H1 (cell line): ENCODE measurements around the gene TAB3. TPM values are rescaled to one million over a fixed set of nuclear protein-coding genes. Genes with fewer than 3 reads are reported as not detected.

Experiments
- CTCF ChIP-seq, 3 experiments: IDR thresholded peaks; 1 replicate in 2 of 3; 2 replicates in 1 of 3; pipeline versions ENCODE4 v1.5.1 to v1.6.1; 2011; ENCODE audit warnings: low read length in 3 of 3, mild to moderate bottlenecking in 3 of 3, inconsistent platforms in 2 of 3, low read depth in 1 of 3, moderate library complexity in 1 of 3; ENCODE audit not compliant: insufficient read depth in 1 of 3; ENCODE audit errors: control extremely low read depth in 1 of 3
- FOSL1 ChIP-seq: IDR thresholded peaks from 2 replicates; pipeline ENCODE4 v1.6.1; 2011; ENCODE audit warnings: mild to moderate bottlenecking, low read depth, low read length, moderate library complexity; ENCODE audit not compliant: insufficient read depth
- NANOG ChIP-seq: IDR thresholded peaks from 2 replicates; pipeline ENCODE4 v1.6.1; 2011; ENCODE audit warnings: low read length, low read depth, mild to moderate bottlenecking, inconsistent platforms; ENCODE audit not compliant: insufficient read depth, poor library complexity, severe bottlenecking
- POLR2AphosphoS5 ChIP-seq: IDR thresholded peaks from 2 replicates; pipeline ENCODE4 v1.6.1; 2011; ENCODE audit warnings: low read depth, low read length
- POU5F1 ChIP-seq: IDR thresholded peaks from 2 replicates; pipeline ENCODE4 v1.6.1; 2011; ENCODE audit warnings: low read depth, mild to moderate bottlenecking, low read length, moderate library complexity
- RFX5 ChIP-seq: IDR thresholded peaks from 2 replicates; pipeline ENCODE4 v1.6.1; 2011; ENCODE audit warnings: low read depth, low read length, improper control_type of control experiment, borderline replicate concordance
- TAF1 ChIP-seq: IDR thresholded peaks from 2 replicates; pipeline ENCODE4 v1.6.1; 2011; ENCODE audit warnings: mild to moderate bottlenecking, low read depth, low read length
- TEAD4 ChIP-seq: IDR thresholded peaks from 2 replicates; pipeline ENCODE4 v1.6.1; 2012; ENCODE audit warnings: low read depth, low read length, inconsistent platforms, mixed read lengths
- polyA plus RNA-seq, 7 experiments: library from polyadenylated mRNA; depleted of rRNA in 3 of 7; stranded (reverse) in 5 of 7; unstranded in 2 of 7; fragments of >200 nt in 5 of 7; fragments of 200-250 nt in 2 of 7; gene quantifications; 1 replicate in 5 of 7; 2 replicates in 1 of 7; 4 replicates in 1 of 7; pipeline versions ENCODE4 v1.2.1 to v1.2.3, GENCODE V29; 2011 to 2013; ENCODE audit warnings: missing spikeins in 2 of 7, mixed read lengths in 2 of 7
- total RNA-seq: library from RNA; stranded (reverse); fragmentation: NEBNext Ultra II Directional; extraction: Animal tissue kit (Norgen Biotek cat#: 25700); gene quantifications from 2 replicates; pipeline ENCODE4 v1.2.1, GENCODE V29; 2021
- TF ChIP-seq, protein P1 (sequence below): fragments of 300-600 bp; sonication (generic); IDR thresholded peaks from 2 replicates; pipeline ENCODE4 v1.7.1; 2012; ENCODE audit warnings: low read length, moderate library complexity, mild to moderate bottlenecking, inconsistent platforms; ENCODE audit not compliant: insufficient replicate concordance

TAB3 gene
- total and polyA plus RNA-seq, 2 of the 8 experiments (the other 6 are each of a cell fraction or from before 2014, with no cell fraction given): 12.7 to 12.9 TPM

DNA sequence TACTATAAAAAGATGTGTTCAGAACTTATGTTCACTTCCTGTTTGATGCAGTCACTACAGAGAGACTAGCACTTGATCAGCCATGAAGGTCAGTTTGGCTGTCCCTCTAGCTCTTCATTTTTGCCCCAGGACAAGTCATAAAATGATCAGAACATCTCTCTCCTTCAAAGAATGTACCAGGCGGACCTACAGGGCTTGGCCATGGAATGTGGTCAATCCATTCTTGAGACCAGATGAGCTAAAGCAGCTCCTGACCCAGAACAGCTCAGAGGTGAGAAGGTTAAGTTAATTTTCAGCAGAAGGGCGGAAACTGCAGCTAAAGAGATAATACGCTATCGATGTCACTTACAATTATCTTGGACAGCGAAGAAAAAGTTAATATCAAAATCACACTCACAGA is 49.2 kb upstream of the TAB3 start (continued):
- TF ChIP-seq, protein P1, sequence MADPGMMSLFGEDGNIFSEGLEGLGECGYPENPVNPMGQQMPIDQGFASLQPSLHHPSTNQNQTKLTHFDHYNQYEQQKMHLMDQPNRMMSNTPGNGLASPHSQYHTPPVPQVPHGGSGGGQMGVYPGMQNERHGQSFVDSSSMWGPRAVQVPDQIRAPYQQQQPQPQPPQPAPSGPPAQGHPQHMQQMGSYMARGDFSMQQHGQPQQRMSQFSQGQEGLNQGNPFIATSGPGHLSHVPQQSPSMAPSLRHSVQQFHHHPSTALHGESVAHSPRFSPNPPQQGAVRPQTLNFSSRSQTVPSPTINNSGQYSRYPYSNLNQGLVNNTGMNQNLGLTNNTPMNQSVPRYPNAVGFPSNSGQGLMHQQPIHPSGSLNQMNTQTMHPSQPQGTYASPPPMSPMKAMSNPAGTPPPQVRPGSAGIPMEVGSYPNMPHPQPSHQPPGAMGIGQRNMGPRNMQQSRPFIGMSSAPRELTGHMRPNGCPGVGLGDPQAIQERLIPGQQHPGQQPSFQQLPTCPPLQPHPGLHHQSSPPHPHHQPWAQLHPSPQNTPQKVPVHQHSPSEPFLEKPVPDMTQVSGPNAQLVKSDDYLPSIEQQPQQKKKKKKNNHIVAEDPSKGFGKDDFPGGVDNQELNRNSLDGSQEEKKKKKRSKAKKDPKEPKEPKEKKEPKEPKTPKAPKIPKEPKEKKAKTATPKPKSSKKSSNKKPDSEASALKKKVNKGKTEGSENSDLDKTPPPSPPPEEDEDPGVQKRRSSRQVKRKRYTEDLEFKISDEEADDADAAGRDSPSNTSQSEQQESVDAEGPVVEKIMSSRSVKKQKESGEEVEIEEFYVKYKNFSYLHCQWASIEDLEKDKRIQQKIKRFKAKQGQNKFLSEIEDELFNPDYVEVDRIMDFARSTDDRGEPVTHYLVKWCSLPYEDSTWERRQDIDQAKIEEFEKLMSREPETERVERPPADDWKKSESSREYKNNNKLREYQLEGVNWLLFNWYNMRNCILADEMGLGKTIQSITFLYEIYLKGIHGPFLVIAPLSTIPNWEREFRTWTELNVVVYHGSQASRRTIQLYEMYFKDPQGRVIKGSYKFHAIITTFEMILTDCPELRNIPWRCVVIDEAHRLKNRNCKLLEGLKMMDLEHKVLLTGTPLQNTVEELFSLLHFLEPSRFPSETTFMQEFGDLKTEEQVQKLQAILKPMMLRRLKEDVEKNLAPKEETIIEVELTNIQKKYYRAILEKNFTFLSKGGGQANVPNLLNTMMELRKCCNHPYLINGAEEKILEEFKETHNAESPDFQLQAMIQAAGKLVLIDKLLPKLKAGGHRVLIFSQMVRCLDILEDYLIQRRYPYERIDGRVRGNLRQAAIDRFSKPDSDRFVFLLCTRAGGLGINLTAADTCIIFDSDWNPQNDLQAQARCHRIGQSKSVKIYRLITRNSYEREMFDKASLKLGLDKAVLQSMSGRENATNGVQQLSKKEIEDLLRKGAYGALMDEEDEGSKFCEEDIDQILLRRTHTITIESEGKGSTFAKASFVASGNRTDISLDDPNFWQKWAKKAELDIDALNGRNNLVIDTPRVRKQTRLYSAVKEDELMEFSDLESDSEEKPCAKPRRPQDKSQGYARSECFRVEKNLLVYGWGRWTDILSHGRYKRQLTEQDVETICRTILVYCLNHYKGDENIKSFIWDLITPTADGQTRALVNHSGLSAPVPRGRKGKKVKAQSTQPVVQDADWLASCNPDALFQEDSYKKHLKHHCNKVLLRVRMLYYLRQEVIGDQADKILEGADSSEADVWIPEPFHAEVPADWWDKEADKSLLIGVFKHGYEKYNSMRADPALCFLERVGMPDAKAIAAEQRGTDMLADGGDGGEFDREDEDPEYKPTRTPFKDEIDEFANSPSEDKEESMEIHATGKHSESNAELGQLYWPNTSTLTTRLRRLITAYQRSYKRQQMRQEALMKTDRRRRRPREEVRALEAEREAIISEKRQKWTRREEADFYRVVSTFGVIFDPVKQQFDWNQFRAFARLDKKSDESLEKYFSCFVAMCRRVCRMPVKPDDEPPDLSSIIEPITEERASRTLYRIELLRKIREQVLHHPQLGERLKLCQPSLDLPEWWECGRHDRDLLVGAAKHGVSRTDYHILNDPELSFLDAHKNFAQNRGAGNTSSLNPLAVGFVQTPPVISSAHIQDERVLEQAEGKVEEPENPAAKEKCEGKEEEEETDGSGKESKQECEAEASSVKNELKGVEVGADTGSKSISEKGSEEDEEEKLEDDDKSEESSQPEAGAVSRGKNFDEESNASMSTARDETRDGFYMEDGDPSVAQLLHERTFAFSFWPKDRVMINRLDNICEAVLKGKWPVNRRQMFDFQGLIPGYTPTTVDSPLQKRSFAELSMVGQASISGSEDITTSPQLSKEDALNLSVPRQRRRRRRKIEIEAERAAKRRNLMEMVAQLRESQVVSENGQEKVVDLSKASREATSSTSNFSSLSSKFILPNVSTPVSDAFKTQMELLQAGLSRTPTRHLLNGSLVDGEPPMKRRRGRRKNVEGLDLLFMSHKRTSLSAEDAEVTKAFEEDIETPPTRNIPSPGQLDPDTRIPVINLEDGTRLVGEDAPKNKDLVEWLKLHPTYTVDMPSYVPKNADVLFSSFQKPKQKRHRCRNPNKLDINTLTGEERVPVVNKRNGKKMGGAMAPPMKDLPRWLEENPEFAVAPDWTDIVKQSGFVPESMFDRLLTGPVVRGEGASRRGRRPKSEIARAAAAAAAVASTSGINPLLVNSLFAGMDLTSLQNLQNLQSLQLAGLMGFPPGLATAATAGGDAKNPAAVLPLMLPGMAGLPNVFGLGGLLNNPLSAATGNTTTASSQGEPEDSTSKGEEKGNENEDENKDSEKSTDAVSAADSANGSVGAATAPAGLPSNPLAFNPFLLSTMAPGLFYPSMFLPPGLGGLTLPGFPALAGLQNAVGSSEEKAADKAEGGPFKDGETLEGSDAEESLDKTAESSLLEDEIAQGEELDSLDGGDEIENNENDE: no peak
- TF ChIP-seq RFX5: no peak
- no peak for TF ChIP-seq NANOG
- TF ChIP-seq POU5F1: no peak
- no peak for TF ChIP-seq FOSL1
- no peak for TF ChIP-seq TAF1
- TF ChIP-seq POLR2AphosphoS5: no peak
- TF ChIP-seq CTCF (IDR thresholded peaks at IDR 0.05; ENCODE audit: control extremely low read depth in 1 of 3, insufficient read depth in 1 of 3, low read depth in 1 of 3, low read length in 3 of 3): no peak
- TF ChIP-seq TEAD4: no peak
